Activated gamma-delta T cell treated with anti-CD3 and anti-CD28 coated beads, Interleukin-2, amount 50 U/mL, for 16 hours (primary cell): Measurements from ENCODE around the gene SREBF1.
"Not testable (repeated sequence)": the region's sequence is repeated elsewhere in the genome, so short reads cannot be mapped to it uniquely, and the experiment has no call there.

Experiments used
- DNase-seq: peaks from one replicate; pipeline ENCODE4 v3.0.0-alpha.2; 2020; ENCODE audit warnings: low read depth

The SREBF1 gene

DNA sequence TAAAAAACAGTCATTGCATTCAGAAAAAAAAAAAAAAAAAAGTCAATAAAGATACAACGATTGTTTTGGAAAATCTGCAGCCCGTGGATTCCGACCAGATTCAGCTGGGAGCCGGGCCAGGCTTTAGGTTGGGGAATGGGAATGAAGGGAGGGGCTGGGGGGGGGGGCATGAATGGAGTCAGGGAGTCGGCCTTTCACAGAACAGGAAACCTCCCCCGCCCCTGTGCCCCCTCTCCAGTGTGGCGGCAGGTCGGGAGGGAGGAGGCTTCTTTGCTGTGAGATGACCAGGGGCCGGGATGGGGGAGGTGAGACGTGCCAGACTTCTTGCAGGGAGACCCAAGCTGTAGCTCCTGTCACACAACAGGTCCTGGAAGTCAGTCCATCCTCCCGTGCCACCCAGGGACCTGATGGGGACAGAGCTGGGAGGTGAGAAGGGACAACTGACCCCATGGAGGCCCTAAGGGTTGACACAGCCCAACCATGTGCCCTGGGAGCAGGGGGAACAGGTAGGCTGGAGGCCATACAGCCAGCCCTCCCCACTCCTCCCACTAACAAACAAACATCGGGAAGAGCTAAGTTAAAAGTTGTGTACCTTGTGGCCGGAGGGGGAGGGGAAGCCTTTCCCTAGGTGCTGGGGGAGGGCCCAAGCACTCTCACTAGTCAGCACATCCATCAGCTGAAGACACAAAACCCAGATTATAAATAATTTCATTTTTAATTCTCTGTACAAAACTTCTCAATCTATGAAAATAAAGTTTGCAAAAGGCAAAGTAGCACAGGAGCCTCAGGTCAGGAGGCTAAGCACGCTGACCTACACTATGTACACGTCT lies 25.2 kb downstream of the SREBF1 start:
- no peak for DNase-seq

DNA sequence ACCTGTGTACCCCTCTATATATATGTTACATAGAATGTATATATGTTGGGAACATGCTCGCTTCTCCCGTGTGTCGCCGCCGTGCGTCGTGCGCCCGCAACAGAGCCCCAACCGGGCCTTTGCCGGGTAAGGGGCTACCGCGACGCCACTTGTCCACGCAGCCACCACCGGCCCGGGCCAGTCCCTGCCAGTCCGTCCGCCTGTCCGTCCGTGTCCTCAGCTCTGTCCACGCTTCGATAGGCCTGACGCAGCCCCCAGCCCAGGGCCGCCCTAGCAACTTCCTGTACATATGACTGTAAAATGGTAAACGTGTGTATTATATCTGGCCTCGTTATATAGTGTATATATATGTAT lies 25.9 kb downstream of the SREBF1 start:
- DNase-seq, result no peak

DNA sequence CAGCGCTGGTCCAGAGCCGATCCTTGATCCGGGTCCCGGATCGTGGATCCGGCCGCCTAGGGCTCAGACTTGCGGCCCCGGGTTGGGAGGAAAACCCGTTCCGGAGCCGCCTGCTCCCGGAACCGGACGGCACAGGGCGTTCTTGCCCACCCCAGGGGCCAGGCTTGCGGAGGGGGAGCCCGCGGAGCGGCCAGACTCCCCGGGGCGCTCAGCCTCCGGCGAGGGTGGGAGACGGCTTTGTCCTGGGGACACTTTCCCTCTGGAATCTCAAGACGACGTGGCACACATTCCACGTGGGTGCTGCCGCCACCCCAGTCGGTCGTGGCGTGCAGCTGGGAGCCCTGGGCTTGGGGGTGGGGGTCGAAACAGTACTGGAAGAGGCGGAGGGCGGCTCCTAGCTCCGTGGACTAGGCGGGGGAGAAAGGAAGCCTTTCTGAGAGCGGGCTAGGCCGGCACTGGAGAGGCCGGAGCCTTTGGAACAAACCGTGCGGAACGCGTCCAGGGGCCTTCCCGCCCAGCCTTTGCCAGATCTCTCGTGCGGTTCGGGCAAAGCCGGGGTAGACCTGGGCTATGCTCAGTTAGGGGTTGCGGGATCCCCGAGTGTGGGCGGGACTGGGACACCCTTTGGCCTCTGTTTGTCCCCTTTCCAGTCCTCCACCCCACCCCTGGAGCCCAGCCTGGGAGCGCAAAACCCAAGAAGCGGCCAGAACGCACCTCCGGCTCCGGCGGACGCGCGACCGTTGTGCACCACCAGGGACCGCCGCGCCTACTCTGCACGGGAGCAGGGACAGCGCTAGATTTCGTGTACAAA lies 26.5 kb downstream of the SREBF1 start:
- DNase-seq, result no peak

DNA sequence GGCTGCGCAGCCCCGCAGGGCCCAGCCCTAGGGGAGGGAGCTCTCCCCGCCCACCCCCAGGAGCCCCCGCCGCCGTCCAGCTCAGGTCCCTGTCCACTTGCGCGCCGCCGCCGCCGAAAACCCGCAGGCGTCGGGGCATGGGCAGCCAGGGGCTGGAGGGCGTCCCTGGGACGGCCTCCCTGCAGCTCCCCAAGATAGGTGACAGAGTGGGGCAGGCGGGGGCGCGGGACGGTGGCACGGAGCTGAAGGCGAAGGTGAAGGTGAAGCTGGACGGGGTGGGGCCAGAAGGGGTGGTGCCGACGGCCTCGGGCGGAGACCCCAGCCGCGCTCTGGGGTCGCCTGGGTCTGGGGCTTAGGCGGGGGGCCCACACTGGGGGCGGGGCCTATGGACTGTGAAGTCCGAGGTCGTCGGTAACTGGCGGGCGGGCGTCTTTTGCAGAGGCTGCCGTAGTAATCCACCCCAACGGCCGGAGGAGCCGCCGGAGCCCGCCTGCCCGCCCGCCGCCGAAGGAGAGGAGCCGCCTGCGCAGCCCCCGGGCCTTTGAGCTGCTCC lies 27.2 kb downstream of the SREBF1 start:
- DNase-seq, result no peak

DNA sequence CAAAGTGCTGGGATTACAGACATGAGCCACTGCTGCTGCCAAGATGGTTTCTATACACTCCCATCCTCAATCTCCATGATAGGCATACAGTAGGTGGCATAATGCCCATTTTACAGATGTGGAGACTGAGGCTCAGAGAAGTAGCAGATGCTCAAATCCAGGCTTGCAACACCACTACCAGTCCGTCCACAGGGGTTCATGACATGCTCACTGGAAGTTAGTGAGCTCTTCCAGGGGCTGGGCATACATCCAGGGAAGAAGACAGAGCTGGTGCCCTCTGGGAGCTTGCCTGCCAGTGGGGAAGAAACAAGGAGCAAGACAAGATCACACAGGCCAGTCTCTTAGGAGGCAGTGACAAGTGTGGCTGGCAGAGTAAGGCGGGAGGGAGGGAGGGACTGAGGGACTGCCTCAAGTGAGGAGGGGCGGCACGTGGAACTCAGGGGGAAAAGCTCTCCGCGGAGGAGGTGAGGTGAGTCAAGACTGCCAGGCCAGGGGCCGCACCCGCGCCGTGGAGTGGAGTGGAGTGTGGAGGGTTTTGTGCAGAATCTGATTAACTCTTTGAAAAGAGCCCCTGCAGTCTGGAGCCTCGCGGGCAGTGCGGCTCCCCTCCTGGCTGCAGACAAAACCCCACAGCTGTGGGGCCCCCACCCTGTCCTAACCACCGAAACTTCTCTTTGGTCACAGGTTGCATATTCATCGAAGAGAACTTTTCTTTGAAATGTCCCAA lies 27.9 kb downstream of the SREBF1 start:
- no peak for DNase-seq

DNA sequence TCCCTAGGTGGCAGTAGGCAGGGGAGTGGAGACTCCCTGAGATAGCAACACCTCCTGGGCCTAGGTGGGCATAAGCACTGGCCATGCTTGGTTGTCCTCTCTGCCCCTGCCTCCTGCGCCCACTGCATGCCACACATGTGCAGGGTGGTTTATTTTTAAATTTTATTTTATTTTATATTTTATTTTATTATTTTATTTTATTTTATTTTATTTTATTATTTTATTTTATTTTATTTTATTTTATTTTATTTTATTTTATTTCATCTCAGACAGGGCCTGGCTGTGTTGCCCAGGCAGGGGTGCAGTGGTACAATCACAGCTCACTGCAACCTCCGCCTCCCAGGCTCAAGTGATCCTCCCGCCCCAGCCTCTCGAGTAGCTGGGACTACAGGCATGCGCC lies 28.6 kb downstream of the SREBF1 start:
- not testable (repeated sequence) for DNase-seq

DNA sequence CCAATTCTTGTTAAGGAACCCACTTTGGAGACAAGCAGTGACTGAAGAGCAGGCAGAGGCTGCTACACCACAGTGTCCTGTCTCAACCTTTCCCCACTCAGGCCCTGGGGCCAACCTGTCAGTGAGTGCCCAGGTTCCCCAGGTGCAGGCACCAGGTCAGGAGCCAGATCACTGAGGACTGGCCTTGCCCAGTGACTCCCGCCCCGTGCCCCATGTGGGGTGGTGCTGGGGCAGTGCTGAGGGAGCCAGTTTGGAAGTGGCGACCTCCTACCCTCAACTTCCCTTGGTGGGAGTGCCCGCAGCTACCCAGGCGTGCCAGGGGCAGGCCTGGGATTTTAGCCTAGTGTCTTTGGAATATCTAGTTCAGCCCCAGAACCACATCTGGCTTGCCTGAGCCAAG lies 29.3 kb downstream of the SREBF1 start:
- DNase-seq, result no peak

DNA sequence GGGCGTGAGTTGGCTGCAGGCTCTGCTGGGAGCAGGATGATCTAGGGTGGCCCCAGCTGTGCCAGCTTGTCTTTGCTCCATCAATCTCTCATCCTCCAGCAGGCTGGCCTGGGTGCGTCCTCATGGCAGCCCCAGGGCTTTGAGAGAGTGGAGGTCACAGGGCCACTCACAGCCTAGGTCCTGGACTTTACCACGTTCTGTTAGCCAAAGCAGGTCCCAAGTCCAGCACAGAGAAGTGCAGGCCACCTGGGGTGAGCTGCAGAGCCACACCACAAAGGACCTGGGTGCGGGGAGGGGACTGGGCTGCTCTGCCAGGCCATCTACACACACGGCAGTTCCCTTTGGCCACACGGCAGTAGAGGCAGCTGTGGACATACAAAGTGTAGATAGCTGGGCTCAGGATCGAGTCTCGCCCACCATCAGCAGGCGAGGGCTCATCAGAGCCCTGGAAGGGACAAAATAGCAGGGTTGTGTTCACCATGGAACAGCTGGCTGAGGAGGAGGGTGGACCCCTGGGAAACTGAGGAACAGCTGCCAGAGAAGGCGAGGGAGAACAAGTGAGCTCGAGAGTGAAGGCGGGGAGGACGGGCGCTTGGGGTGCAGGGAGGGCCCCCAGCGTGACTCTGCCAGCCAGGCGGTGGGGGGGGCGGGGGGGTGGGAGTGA lies 30.0 kb downstream of the SREBF1 start:
- no peak for DNase-seq

DNA sequence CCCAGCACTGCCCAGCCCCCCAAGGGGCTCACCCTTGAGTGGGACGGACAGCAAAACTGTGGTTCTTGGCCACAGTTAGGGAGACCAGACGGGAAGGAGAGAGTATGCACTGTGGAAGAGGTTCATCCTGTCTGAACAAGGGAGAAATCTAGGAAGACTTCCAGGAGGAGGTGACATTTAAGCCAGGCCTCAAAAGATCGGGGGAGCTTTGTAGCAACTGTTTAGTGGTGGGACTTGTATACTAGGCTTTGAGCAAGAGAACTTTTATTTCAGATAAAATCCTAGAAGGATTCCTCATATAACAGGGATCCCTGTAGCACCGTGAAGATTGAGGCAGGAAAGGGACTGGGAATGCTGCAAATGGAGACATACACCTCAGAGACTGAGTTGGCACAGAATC lies 30.8 kb downstream of the SREBF1 start:
- DNase-seq, result no peak

DNA sequence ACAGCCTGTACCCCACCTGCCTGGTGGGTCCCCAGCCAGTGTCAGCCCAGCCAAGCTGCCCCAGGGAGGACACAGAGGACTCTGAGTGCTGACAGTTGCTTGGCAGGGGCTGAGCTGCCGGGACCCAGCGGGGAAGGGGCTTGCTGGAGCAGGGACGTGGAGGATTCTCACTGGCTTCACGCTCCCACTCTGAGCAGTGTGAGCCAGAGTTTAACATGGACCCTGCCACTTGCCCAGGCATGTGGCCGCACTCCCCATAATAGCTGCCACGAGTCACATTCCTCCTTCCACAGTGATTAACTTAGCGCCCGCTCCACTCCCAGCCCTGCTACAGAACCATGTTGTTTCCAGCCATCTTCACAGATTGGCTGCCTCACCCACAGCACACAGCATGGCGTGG lies 31.2 kb downstream of the SREBF1 start:
- no peak for DNase-seq

DNA sequence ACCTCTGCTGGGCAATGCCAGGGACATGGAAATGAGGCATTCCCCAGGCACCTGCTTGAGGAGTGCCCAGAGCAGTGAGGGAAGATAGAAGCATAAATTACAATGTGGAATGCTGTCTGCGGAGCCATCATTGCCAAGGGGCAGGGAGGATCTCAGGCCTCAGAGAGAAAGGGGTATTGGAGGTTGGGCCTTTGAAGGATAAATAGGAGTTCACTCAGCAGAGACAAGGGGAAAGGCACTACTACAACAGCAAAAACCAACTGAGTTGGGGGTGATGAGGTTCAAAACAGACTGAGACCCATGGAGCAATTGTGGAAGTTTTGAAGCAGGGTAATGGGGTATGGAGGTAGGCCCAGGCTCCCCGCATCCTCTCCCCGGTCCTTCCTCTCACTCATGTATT lies 32.8 kb downstream of the SREBF1 start:
- DNase-seq, result no peak

DNA sequence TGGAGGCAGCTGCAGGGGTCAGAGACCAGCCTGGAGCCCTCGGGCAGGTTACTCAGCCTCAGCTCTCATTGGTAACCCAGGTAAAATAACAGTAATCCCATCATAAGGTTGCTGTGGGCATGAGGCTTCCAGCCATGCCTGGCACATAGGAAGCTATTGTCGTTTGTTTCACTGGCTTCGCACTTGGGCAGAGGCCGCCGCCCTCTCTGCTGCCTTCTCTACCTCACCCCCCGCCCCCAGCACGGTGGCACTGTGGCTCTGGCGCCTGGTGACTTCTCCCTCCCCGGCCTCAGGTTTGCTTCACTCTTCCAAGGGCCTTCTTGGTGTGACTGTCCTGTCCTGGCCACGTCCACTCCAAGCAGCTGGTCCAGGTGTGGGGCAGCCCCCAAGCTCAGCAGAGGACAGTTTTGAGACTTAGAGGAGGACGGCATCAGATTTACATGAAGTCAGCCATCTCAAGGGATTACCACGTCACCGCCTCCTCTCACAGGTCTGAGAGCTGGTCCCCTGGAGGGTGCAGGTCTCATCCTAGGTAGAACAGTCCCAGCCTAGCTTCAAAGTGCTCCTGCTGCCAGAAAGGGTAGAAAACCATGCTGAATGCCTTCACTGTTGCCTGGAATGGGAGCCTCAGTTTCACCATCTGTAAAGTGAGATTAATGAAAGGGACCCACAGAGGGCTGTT lies 34.8 kb downstream of the SREBF1 start:
- no peak for DNase-seq

DNA sequence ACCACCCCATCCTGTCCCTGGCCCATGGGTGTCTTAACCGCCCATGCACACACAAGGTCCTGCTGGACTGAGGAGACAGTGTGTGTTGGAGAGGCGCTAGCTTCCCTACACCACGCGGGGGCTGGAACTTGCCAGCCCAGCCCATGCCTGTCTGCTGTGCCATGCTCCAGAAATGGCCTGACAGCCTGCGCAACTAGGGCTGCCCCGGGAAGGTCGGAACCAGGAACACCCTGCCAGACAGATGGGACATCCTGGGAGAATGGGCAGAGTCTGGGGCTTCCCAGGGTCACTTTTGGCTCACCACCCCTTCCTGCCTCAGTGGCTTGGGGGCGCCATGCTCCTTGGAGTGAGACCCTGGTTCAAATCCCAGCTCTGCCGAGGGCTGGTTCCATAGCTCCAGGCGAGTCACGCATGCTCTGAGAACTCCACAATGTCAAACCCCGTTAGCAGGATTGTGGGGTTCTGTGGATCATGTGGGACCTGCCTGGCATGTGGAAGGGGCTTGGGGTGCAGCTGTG lies 36.2 kb downstream of the SREBF1 start:
- no peak for DNase-seq

DNA sequence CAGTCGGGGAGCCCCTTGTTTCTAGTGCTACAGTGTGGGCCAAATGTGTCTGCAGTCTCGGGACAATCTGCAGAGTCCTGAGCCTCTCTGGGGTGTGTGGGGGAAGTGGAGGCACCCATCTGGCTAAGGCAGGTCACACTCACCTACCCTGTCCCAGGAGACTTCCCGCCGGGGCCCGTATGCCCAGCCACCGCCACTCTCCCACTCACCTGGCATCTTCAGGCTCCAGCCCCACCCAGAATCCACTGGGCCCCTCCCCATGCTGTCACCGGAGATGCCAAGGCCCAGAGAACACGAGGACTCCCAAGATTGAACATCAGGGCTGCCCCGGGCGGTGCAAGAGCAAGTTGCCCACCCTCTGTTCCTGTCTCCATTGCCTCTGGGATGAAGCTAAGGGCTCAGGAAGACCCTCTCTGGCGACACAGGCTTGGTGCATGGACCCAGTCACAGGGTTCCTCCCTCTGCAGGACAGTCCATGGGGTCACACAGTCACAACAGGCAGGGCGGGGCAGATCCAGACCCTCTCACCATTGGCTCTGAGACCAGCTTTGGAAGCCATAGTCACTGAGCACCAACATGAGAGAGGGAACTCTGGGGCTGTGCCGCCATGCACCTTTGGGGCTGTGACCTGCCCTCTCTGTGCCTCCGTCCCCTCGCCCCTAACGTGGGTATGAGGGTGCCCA lies 38.1 kb downstream of the SREBF1 start:
- DNase-seq, result no peak

DNA sequence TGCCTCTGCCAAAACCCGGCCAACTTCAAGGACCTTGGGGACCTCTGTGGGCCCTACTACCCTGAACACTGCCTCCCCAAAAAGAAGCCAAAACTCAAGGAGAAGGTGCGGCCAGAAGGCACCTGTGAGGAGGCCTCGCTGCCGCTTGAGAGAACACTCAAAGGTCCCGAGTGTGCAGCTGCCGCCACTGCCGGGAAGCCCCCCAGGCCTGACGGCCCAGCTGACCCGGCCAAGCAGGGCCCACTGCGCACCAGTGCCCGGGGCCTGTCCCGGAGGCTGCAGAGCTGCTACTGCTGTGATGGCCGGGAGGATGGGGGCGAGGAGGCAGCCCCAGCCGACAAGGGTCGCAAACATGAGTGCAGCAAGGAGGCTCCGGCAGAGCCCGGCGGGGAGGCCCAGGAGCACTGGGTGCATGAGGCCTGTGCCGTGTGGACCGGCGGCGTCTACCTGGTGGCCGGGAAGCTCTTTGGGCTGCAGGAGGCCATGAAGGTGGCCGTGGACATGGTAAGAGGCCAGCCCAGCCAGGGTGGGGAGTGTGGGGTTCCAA lies 38.7 kb downstream of the SREBF1 start:
- DNase-seq, result no peak

DNA sequence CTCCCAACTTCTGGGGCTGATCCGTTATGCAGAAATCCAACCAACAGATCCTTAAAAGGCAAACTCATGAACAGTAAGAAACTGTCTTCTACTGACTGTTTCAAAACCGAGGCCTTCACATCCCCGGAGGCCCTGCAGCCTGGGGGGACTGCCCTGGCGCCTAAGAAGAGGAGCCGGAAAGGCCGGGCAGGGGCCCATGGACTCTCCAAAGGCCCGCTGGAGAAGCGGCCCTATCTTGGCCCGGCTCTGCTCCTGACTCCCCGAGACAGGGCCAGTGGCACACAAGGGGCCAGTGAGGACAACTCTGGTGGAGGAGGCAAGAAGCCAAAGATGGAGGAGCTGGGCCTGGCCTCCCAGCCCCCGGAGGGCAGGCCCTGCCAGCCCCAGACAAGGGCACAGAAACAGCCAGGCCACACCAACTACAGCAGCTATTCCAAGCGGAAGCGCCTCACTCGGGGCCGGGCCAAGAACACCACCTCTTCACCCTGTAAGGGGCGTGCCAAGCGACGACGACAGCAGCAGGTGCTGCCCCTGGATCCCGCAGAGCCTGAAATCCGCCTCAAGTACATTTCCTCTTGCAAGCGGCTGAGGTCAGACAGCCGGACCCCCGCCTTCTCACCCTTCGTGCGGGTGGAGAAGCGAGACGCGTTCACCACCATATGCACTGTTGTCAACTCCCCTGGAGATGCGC lies 39.5 kb downstream of the SREBF1 start:
- no peak for DNase-seq

DNA sequence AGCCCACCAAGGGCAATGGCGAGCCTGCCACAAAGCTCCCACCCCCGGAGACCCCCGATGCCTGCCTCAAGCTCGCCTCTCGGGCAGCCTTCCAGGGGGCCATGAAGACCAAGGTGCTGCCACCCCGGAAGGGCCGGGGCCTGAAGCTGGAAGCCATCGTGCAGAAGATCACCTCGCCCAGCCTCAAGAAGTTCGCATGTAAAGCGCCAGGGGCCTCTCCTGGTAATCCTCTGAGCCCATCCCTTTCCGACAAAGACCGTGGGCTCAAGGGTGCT lies 40.1 kb downstream of the SREBF1 start:
- DNase-seq, result no peak

DNA sequence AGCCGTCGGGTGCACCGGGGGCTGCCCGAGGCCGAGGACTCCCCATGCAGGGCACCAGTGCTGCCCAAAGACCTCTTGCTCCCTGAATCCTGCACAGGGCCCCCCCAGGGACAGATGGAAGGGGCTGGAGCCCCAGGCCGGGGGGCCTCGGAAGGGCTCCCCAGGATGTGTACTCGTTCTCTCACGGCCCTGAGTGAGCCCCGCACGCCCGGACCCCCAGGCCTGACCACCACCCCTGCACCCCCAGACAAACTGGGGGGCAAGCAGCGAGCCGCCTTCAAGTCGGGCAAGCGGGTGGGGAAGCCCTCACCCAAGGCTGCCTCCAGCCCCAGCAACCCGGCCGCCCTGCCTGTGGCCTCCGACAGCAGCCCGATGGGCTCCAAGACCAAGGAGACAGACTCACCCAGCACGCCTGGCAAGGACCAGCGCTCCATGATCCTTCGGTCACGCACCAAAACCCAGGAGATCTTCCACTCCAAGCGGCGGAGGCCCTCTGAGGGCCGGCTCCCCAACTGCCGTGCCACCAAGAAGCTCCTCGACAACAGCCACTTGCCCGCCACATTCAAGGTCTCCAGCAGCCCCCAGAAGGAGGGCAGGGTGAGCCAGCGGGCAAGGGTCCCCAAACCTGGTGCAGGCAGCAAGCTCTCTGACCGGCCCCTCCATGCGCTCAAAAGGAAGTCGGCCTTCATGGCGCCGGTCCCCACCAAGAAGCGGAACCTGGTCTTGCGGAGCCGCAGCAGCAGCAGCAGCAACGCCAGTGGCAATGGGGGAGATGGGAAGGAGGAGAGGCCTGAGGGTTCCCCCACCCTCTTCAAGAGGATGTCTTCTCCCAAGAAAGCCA lies 40.6 kb downstream of the SREBF1 start:
- no peak for DNase-seq

DNA sequence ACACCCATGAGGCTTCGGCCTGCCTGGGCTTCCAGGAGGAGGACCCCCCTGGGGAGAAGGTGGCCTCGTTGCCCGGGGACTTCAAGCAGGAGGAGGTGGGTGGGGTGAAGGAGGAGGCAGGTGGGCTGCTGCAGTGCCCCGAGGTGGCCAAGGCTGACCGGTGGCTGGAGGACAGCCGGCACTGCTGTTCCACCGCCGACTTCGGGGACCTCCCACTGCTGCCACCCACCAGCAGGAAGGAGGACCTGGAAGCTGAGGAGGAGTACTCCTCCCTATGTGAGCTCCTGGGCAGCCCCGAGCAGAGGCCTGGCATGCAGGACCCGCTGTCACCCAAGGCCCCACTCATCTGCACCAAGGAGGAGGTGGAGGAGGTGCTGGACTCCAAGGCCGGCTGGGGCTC lies 41.5 kb downstream of the SREBF1 start:
- no peak for DNase-seq
